ENCODE results near the gene MAN1C1.

MAN1C1 gene

GRCh38 chr1:25765136-25765922, 148.7 kb downstream of the MAN1C1 start:
- no peak for DNase-seq (ENCODE audit: low spot score)

- DNase-seq (ENCODE audit: low spot score), result no peak
Measured at GRCh38 chr1:25765923-25766589, 149.5 kb downstream of the MAN1C1 start.

DNA sequence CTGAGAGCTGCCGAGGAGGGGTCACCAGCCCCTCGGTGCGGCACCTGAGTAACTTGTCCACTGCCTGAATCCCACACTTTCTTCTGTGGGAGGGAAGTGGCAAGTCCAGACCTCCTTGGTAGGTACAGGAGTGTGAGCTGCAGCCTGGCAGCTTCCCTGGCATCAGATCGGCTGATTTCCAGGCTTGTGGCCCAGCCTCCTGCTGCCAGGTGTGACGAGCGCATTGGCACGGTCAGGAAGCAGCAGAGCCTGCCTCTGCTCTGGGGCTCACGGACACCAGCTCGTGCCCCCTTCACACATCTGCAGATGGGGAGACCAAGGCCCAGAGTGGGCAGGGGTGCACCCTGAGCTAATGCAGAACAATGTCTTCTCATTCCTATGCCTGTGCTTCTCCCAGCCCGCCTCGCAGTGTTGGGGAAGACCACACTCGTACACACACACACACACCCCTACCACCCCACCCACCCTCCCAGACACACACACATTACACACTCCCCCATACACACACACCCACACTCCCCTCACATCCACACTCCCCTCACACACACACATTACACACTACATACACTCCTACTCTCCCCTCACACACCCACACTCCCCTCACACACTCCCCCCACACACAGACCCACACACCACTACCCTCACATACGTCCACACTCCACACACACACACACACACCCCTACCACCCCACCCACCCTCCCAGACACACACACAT, 150.3 kb downstream of the MAN1C1 start:
- no peak for DNase-seq (ENCODE audit: low spot score)

GRCh38 chr1:25767437-25767770, 150.8 kb downstream of the MAN1C1 start:
- DNase-seq (ENCODE audit: low spot score), result no peak

GRCh38 chr1:25768999-25769398, 152.4 kb downstream of the MAN1C1 start:
- DNase-seq (ENCODE audit: low spot score), result no peak

DNA sequence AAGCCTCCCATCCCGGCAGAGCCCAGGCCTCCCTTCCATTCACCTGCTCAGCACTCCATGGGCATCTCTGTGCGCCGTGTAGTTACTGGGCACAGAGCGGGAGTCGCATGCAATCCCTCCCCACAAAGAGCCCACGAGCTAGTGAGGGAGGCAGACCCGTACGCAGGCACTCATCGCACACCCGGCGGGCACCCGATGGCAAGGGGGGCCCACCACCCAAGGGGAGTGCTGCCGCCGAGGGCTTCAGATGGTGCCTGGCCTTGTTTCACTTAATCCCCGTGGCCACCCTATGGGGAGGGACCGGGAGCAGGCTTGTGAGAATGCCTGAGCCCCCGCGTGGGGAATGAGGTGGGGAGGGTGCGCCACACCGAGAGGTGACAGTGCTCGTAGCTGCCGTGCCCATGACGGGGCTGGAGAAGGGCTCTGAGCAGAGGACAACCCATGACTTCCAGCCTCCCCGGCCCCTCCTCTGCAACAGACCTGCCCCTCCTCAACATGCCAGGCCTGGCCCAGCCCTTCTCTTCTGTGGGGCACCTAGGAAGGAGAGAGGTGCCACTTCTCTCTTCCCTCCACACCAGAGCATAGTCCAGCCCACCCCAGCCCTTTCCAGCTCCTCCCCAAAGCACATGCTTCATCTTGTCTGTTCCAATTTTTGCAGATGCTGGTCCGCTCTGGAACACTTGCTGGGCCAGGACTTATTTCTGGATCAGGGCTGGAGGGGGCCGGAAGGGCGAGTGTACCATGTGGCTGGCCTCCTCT, 153.2 kb downstream of the MAN1C1 start:
- DNase-seq (ENCODE audit: low spot score), result no peak

GRCh38 chr1:25770541-25771220, 154.1 kb downstream of the MAN1C1 start:
- DNase-seq (ENCODE audit: low spot score), result no peak

- DNase-seq (ENCODE audit: low spot score), result peak; percentile 10
Measured at GRCh38 chr1:25771221-25772114, 154.9 kb downstream of the MAN1C1 start.

- no peak for DNase-seq (ENCODE audit: low spot score)
Measured at GRCh38 chr1:25772164-25772563, 155.6 kb downstream of the MAN1C1 start.

DNA sequence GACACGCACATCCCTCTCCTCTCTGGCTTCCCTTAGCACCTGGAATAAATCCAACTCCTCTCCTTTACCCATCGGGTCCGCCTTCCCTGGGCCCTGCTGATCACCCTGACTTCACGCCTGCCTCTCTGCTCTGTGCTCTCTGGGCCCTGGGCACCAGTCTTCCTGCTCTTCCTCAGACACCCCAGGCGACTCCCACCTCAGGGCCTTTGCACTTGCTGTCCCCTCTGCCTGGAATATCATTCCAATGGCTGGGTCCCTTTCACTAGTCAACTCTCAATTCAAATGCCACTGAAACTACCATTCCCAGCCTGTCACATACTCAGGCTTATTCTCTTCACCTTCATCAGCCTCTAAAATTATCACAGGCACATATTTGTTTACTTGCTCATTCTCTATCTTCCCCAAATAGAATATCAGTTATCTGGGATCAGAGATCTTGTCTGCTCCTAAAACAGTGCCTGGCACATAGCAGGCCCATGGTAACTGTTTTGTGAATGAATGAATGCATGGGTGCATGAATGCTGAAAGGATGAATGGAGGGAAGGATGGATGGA, 156.2 kb downstream of the MAN1C1 start:
- no peak for DNase-seq (ENCODE audit: low spot score)

GRCh38 chr1:25773441-25774125, 157.0 kb downstream of the MAN1C1 start:
- no peak for DNase-seq (ENCODE audit: low spot score)

- no peak for DNase-seq (ENCODE audit: low spot score)
Measured at GRCh38 chr1:25774206-25774803, 157.7 kb downstream of the MAN1C1 start.

- DNase-seq (ENCODE audit: low spot score), result no peak
Measured at GRCh38 chr1:25774921-25775771, 158.6 kb downstream of the MAN1C1 start.

DNA sequence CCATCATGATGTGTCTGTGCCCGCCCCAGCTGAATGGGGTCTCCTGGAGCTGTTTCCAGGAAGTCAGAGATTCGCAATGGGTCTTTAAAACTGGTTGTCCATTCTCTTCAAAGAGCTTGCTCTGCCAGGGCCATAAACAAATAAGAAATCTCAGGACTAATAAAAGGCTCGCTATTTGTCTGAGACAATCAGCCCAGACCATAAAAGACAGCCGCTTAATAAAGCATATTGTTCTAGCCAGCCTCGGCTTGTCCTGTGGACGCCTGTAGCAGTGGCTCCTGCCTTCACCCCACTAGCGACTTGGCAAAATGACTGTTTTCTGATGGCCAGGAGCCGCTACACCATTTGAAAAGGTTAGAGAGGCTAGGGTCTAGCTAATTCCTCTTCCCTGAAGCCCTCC, 162.8 kb downstream of the MAN1C1 start:
- no peak for DNase-seq (ENCODE audit: low spot score)

GRCh38 chr1:25779894-25780293, 163.3 kb downstream of the MAN1C1 start:
- no peak for DNase-seq (ENCODE audit: low spot score)

GRCh38 chr1:25780318-25781129, 163.9 kb downstream of the MAN1C1 start:
- no peak for DNase-seq (ENCODE audit: low spot score)

GRCh38 chr1:25781130-25781433, 164.5 kb downstream of the MAN1C1 start:
- no peak for DNase-seq (ENCODE audit: low spot score)
